ENCODE measurements around the gene FBN1. TPM values are rescaled to one million over a fixed set of nuclear protein-coding genes. Genes with fewer than 3 reads are reported as not detected.
A peak's percentile ranks its signal among the peaks of the same experiment; 100 is the strongest.

FBN1 gene
- total and polyA plus RNA-seq, 2 experiments from 2014 or later, result 2.1 to 5.3 TPM

DNA sequence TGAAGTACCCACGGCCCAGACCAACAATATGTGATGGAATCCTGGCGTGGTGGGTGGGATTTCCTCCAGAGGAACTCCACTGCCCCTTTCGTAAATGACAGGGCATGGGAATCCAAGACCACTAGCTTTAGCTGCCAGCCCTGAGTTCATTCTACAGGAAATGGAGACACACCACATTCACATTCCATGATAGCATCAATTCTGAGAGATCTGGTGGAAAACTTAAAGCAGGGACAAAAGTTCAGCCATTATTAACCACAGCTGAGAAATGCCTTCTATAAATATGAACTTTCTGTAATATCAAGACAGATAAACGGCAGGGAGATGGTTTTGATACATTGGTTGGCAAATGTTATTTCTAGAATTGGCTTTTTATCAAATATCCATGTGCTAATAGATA is 98.2 kb downstream of the FBN1 start:
- Histone ChIP-seq H3K27me3 (no peaks in the 10 kb centered on the region), H3K4me3 (no peak overlapping the region), H3K4me1 (ENCODE audit: low read depth) (no peaks in the 10 kb centered on the region), H3K36me3 (no peaks in the 10 kb centered on the region), H3K9me3 (ENCODE audit: low read depth) (peaks cover 4% of the 10 kb centered on the region), H3K27ac (no peak overlapping the region)
- TF ChIP-seq, protein P1, sequence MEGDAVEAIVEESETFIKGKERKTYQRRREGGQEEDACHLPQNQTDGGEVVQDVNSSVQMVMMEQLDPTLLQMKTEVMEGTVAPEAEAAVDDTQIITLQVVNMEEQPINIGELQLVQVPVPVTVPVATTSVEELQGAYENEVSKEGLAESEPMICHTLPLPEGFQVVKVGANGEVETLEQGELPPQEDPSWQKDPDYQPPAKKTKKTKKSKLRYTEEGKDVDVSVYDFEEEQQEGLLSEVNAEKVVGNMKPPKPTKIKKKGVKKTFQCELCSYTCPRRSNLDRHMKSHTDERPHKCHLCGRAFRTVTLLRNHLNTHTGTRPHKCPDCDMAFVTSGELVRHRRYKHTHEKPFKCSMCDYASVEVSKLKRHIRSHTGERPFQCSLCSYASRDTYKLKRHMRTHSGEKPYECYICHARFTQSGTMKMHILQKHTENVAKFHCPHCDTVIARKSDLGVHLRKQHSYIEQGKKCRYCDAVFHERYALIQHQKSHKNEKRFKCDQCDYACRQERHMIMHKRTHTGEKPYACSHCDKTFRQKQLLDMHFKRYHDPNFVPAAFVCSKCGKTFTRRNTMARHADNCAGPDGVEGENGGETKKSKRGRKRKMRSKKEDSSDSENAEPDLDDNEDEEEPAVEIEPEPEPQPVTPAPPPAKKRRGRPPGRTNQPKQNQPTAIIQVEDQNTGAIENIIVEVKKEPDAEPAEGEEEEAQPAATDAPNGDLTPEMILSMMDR (IDR thresholded peaks at IDR 0.05; ENCODE audit: low read depth, low read length), result no peak
- DNase-seq (ENCODE audit: low read depth in 1 of 2, low spot score in 1 of 2), result peak in 1 of 2 donors; percentile 79

GRCh38 chr15:48546296-48546695 is 99.2 kb downstream of the FBN1 start:
- Histone ChIP-seq H3K4me3 (no peak overlapping the region), H3K9me3 (ENCODE audit: low read depth) (peaks cover 4% of the 10 kb centered on the region), H3K27ac (no peak overlapping the region), H3K27me3 (no peaks in the 10 kb centered on the region), H3K4me1 (ENCODE audit: low read depth) (no peaks in the 10 kb centered on the region), H3K36me3 (no peaks in the 10 kb centered on the region)
- TF ChIP-seq, protein P1 (IDR thresholded peaks at IDR 0.05; ENCODE audit: low read depth, low read length), result no peak
- no peak for DNase-seq (ENCODE audit: low read depth in 1 of 2, low spot score in 1 of 2)

GRCh38 chr15:48544778-48545177 is 100.7 kb downstream of the FBN1 start:
- DNase-seq (ENCODE audit: low read depth in 1 of 2, low spot score in 1 of 2), result no peak
- Histone ChIP-seq H3K27me3 (no peaks in the 10 kb centered on the region), H3K27ac (no peak overlapping the region), H3K36me3 (no peaks in the 10 kb centered on the region), H3K4me1 (ENCODE audit: low read depth) (no peaks in the 10 kb centered on the region), H3K4me3 (no peak overlapping the region), H3K9me3 (ENCODE audit: low read depth) (peaks cover 4% of the 10 kb centered on the region)
- TF ChIP-seq, protein P1 (IDR thresholded peaks at IDR 0.05; ENCODE audit: low read depth, low read length), result no peak

DNA sequence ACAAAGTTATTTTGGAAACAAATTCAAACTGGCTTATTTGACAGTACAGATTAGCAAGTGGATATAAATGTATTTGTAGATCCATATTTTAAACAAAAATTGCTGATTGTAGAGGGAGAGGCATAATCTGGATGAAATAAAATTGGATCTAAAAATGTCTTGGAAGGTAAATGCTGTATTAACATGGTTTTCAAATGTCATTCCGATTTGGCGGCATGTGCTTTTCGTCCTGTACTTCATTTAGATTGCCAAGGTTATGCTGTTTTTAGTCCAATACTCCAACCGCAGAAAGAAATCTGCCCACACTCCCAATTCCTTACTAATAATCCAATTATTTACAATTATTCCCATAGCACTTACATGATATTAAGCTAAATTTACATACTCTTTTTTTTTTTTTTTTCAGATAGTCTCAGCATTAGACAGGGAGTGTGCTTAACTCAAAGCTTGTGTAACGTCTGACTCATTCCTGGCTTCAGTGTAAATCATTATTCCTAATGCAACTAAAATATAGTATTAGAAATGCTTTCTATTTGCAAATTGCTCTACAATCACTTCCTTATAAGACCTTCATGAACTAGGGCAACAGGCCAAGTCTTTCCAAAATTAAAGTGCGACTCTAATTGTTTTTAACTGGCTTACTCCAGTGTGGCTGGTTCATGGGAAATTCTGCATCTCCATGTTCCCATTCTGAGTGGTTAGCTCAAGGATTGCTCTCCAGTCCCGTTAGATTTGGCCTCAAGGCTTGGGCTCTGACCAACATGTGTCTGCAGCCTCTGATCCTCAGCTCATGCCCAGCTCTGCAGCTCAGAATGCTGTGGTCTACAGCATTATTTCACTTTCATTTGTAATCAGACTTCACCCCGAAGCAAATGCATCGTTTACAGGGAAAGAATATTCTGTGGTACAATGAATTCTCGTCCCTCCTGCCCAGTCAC is 103.9 kb downstream of the FBN1 start:
- peak in 1 of 2 donors; percentile 89 for DNase-seq (ENCODE audit: low read depth in 1 of 2, low spot score in 1 of 2)
- peaks cover 4% of the 10 kb centered on the region for H3K9me3 ChIP-seq (ENCODE audit: low read depth)
- H3K4me1 ChIP-seq (ENCODE audit: low read depth), result no peaks in the 10 kb centered on the region
- H3K27ac ChIP-seq, result no peak overlapping the region
- H3K4me3 ChIP-seq, result no peak overlapping the region
- TF ChIP-seq, protein P1 (IDR thresholded peaks at IDR 0.05; ENCODE audit: low read depth, low read length), result no peak
- no peaks in the 10 kb centered on the region for H3K27me3 ChIP-seq
- H3K36me3 ChIP-seq, result no peaks in the 10 kb centered on the region

DNA sequence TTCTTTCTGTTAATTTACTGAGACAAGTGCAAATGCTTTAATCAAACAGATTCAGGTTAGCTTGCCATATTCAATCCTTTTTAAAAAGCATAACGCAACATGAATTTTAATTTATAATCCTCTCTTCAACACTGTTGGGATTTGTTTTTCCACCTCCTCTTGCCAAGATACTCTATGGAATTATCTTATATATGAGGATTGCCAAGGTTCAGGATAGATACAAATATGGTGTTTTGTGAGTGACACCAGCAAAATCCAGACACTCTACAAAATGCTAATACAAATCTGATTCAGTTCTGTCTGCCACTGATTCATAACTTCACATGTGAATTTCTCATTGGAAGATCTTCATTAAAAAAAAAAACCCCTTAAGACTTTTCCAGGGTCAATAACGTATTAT is 104.8 kb downstream of the FBN1 start:
- TF ChIP-seq, protein P1 (IDR thresholded peaks at IDR 0.05; ENCODE audit: low read depth, low read length), result no peak
- H3K36me3 ChIP-seq, result no peaks in the 10 kb centered on the region
- no peaks in the 10 kb centered on the region for H3K27me3 ChIP-seq
- H3K27ac ChIP-seq, result no peak overlapping the region
- H3K4me1 ChIP-seq (ENCODE audit: low read depth), result no peaks in the 10 kb centered on the region
- H3K4me3 ChIP-seq, result no peak overlapping the region
- no peak for DNase-seq (ENCODE audit: low read depth in 1 of 2, low spot score in 1 of 2)
- peaks cover 4% of the 10 kb centered on the region for H3K9me3 ChIP-seq (ENCODE audit: low read depth)
